Lower lobe of right lung (tissue), 2 donors: ENCODE results near the gene CYBA. TPM values are rescaled to one million over a fixed set of nuclear protein-coding genes. Genes with fewer than 3 reads are reported as not detected.

Source experiments
- ATAC-seq, 2 donors: fragments of 200-7000 bp; cut with Tn5 transposase; one replicate each; pipeline ENCODE4 v1.9.1; 2020 to 2022; ENCODE audit warnings: mild to moderate bottlenecking in 2 of 2, moderate library complexity in 2 of 2
- DNase-seq: peaks from one replicate; pipeline ENCODE4 v3.0.0-alpha.2; 2020
- H3K27ac ChIP-seq: fragments of 200-600 bp; one replicate; pipeline ENCODE4 v1.8.0; 2022
- H3K27me3 ChIP-seq: fragments of 200-600 bp; one replicate; pipeline ENCODE4 v1.8.0; 2022; ENCODE audit warnings: low read depth
- H3K36me3 ChIP-seq: fragments of 200-600 bp; one replicate; pipeline ENCODE4 v1.8.0; 2022; ENCODE audit warnings: mild to moderate bottlenecking
- H3K4me1 ChIP-seq: fragments of 200-600 bp; one replicate; pipeline ENCODE4 v1.8.0; 2022
- H3K4me3 ChIP-seq: fragments of 200-600 bp; one replicate; pipeline ENCODE4 v1.8.0; 2022; ENCODE audit warnings: mild to moderate bottlenecking
- H3K9me3 ChIP-seq: fragments of 200-600 bp; one replicate; pipeline ENCODE4 v1.8.0; 2022
- intact Hi-C: fragments of 100-400 bp; cut with DNase I; formaldehyde crosslinking; loops from one replicate; pipeline ENCODE4 v1.11.0; 2022
- total RNA-seq: library from RNA; stranded (reverse); fragmentation: NEBNext Ultra II Directional; extraction: Animal tissue kit (Norgen Biotek cat#: 25700); gene quantifications from one replicate; pipeline ENCODE4 v1.2.1, GENCODE V29; 2021
- TF ChIP-seq, protein P1 (sequence below): fragments of 200-600 bp; IDR thresholded peaks from one replicate; pipeline ENCODE4 v1.8.0; 2022; ENCODE audit warnings: antibody characterized with exemption, mild to moderate bottlenecking
- donor health status: DM: no; HTN: yes; CAD: no; lungs with severe emphysema.

CYBA gene
- total RNA-seq, 1 donor from 2014 or later = 371 TPM

DNA sequence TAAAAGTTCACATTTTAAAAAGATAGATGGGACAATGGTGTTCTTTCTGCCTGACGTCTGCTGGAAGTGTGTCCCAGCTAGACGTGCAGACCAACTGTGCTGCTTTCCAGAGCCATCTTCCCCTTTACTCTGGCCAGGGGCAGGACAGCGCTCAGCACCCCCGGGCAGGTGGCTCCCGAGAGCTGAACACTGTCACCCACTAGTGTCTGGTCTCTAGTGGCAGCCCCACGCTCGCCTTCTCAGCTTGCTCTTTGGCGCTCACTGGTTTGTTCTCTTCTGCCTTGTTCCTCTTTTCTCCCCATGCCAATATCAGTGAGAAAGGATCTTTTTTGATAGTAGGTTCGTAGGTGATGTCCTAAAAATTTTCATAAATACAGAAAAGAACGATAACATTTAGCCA lies 54.9 kb downstream of the CYBA start:
- Histone ChIP-seq H3K27ac (no peak overlapping the region), H3K27me3 (no peaks in the 10 kb centered on the region), H3K9me3 (no peaks in the 10 kb centered on the region), H3K4me3 (no peak overlapping the region), H3K4me1 (peaks cover 28% of the 10 kb centered on the region), H3K36me3 (peaks cover 48% of the 10 kb centered on the region)
- intact Hi-C loops = no loop called here
- no peak for ATAC-seq
- DNase-seq = no peak
- TF ChIP-seq, protein P1, sequence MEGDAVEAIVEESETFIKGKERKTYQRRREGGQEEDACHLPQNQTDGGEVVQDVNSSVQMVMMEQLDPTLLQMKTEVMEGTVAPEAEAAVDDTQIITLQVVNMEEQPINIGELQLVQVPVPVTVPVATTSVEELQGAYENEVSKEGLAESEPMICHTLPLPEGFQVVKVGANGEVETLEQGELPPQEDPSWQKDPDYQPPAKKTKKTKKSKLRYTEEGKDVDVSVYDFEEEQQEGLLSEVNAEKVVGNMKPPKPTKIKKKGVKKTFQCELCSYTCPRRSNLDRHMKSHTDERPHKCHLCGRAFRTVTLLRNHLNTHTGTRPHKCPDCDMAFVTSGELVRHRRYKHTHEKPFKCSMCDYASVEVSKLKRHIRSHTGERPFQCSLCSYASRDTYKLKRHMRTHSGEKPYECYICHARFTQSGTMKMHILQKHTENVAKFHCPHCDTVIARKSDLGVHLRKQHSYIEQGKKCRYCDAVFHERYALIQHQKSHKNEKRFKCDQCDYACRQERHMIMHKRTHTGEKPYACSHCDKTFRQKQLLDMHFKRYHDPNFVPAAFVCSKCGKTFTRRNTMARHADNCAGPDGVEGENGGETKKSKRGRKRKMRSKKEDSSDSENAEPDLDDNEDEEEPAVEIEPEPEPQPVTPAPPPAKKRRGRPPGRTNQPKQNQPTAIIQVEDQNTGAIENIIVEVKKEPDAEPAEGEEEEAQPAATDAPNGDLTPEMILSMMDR = no peak

DNA sequence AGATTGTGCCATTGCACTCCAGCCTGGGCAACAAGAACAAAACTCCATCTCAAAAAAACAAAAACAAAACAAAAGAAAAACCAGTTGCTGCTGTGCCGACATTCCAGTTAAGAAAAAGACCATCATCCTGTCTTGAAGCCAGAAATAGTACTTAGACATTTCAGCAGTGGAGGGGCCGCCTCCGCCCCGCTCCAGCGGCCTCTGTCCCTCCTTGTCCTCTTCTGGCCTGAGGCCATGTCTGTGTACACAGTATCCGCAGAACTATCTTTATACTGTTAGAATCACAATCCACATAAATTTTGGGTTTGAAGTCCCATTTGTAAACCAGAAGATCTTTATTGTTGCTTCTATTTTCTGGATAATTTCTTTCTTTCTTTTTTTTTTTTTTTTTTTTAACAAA lies 55.8 kb downstream of the CYBA start:
- Histone ChIP-seq H3K4me1 (peaks cover 20% of the 10 kb centered on the region), H3K9me3 (no peaks in the 10 kb centered on the region), H3K36me3 (peaks cover 44% of the 10 kb centered on the region), H3K4me3 (no peak overlapping the region), H3K27me3 (no peaks in the 10 kb centered on the region), H3K27ac (no peak overlapping the region)
- TF ChIP-seq, protein P1 = no peak
- ATAC-seq (no peak), DNase-seq (no peak)
- intact Hi-C loops = no loop called here

DNA sequence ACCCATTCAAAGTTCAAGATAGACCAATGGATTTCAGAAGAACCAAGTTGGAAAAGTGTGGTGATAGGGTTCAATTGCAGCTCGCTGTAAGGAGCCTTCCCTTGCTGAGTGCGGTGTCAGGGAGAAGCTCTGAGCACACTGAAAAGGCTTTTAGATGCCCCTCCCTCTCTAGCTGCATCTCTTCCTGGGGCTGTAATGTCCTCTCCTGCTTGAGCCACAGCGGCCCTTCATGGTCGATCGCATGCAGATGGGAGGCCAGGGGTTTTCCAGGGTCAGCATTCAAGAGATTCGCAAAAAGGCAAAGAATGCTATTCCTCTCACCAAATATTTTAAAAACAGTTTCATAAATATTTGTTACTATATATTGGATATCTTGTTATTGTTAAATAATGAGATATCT lies 56.9 kb downstream of the CYBA start:
- H3K27ac ChIP-seq = no peak overlapping the region
- TF ChIP-seq, protein P1 = no peak
- no peak overlapping the region for H3K4me3 ChIP-seq
- H3K36me3 ChIP-seq = peaks cover 44% of the 10 kb centered on the region
- intact Hi-C loops = no loop called here
- H3K9me3 ChIP-seq = no peaks in the 10 kb centered on the region
- DNase-seq (no peak), ATAC-seq (no peak)
- H3K4me1 ChIP-seq = peaks cover 8% of the 10 kb centered on the region
- no peaks in the 10 kb centered on the region for H3K27me3 ChIP-seq

DNA sequence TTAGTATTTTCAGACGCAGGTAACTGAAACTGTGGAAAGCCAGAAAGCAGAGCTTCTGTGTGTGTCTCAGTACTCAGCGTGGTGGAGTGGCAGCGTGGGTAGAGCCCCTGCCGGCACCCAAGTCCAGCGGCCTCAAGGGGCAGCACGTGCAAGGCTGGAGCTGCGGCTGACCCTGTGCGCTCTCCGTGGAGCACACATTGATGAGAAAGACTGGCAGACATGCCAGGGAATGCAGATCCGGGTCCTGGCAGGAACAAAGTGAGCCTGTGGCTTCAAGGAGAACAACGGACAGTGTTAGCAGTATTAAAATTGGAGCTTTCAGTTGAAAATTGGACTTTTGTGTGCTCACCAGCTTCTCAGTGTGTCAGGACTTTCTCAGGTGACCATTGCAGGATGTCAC lies 57.4 kb downstream of the CYBA start:
- intact Hi-C loops = no loop called here

More for the DNA sequence above, 57.4 kb downstream of the CYBA start:
- peaks cover 4% of the 10 kb centered on the region for H3K4me1 ChIP-seq
- H3K4me3 ChIP-seq = no peak overlapping the region
- ATAC-seq = no peak
- H3K27ac ChIP-seq = no peak overlapping the region
- TF ChIP-seq, protein P1 = no peak
- no peaks in the 10 kb centered on the region for H3K9me3 ChIP-seq
- no peak for DNase-seq
- H3K27me3 ChIP-seq = no peaks in the 10 kb centered on the region
- H3K36me3 ChIP-seq = peaks cover 44% of the 10 kb centered on the region

Other genes with a start within 250 kb of the CYBA start
- 5.6 TPM for gene ZFPM1, start 197.8 kb downstream of the CYBA start, total RNA-seq
- 49.2 TPM for gene ZC3H18, start 80.7 kb downstream of the CYBA start, total RNA-seq
- gene IL17C, start 12.5 kb downstream of the CYBA start, total RNA-seq = not detected
- 71.8 TPM for gene MVD, start 12.0 kb upstream of the CYBA start, total RNA-seq
- 6.1 TPM for gene SNAI3, start 35.5 kb upstream of the CYBA start, total RNA-seq
- gene RNF166, start 55.4 kb upstream of the CYBA start, total RNA-seq = 61.9 TPM
- gene CTU2, start 55.5 kb upstream of the CYBA start, total RNA-seq = 14.5 TPM
- gene PIEZO1, start 134.2 kb upstream of the CYBA start, total RNA-seq = 164 TPM
- 3.5 TPM for gene CDT1, start 152.7 kb upstream of the CYBA start, total RNA-seq
- gene APRT, start 160.9 kb upstream of the CYBA start, total RNA-seq = 87.8 TPM
- 48.5 TPM for gene GALNS, start 205.9 kb upstream of the CYBA start, total RNA-seq
- 51.4 TPM for gene TRAPPC2L, start 206.1 kb upstream of the CYBA start, total RNA-seq
- gene PABPN1L, start 215.6 kb upstream of the CYBA start, total RNA-seq = not detected